ENCODE data around the gene FAM184B.

The FAM184B gene

GRCh38 chr4:17773135-17773698 is 8.2 kb downstream of the FAM184B start:
- no peak for DNase-seq (ENCODE audit: low spot score)

GRCh38 chr4:17771284-17771908 is 10.0 kb downstream of the FAM184B start:
- no peak for DNase-seq (ENCODE audit: low spot score)

DNA sequence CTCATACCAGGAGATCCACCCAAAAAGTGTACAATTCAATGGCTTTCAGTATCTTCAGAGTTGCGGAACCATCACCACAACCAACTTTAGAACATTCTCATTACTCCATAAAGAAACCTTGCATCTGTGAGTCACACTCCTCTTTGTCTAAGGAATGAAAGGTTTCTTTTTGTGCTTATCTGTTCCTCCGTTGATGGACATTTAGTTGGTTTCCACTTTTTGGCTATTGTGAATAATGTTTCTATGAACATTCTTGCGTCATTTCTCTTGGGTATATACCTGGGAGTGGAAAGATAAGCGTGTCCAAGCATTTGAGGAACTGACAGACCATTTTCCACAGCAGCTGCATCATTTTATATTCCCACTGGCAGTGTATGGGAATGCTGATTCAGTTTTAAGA is 10.6 kb downstream of the FAM184B start:
- no peak for DNase-seq (ENCODE audit: low spot score)

DNA sequence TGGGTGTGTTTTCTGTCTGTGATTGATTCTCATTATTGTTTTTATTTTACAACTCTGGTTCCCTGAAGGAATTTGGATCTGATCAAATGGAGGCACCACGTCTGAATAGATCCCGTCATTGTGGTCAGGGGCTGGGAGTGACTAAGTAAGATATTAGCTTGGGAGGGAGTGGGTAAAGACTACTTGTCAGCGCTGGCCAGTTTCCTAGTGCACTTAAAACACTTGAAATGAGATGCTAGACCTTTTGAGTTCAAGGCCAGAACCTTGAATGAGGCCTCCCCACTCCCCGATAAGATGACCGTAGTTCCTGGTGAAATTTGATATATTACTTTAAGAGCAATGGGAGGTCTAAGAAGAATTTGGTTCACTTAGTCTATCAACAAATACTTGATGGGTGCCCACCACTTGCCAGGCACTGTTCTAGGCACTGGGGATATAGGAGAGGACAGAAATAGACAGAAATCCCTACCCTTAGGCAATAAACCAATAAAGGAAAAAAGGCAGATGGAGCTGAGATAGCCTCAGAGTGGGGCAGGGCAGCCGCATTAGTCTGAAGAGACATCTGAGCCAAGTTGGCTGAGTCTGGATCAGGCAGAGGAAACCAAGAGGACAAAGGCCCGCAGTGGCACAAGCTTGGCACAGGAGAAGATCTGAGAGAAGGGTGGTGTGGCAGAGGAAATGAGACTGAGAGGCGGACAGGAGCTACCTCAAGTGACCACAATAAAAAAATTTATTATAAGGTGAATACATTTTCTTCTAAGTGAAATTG is 11.8 kb downstream of the FAM184B start:
- DNase-seq (ENCODE audit: low spot score), result no peak

DNA sequence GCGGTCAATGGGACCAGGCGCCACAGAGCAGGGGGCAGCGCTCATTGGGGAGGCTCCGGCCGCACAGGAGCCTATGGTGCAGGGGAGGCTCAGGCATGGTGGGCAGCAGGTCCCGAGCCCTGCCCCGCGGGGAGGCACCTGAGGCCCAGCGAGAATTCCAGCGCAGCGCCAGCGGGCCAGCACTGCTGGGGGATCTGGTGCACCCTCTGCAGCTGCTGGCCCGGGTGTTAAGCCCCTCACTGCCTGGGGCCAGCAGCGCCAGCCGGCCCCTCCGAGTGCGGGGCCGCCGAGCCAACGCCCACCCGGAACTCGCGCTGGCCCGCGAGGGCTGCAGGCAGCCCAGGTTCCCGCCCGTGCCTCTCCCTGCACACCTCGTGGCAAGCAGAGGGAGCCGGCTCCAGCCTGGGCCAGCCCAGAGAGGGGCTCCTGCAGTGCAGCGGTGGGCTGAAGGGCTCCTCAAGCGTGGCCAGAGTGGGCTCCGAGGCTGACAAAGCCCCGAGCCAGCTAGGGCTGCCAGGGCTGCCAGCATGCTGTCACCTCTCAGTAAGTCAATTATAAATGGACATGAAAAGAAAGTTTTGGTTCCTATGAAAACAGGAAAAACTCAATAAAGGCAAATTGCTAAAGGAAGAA is 14.5 kb downstream of the FAM184B start:
- no peak for DNase-seq (ENCODE audit: low spot score)

DNA sequence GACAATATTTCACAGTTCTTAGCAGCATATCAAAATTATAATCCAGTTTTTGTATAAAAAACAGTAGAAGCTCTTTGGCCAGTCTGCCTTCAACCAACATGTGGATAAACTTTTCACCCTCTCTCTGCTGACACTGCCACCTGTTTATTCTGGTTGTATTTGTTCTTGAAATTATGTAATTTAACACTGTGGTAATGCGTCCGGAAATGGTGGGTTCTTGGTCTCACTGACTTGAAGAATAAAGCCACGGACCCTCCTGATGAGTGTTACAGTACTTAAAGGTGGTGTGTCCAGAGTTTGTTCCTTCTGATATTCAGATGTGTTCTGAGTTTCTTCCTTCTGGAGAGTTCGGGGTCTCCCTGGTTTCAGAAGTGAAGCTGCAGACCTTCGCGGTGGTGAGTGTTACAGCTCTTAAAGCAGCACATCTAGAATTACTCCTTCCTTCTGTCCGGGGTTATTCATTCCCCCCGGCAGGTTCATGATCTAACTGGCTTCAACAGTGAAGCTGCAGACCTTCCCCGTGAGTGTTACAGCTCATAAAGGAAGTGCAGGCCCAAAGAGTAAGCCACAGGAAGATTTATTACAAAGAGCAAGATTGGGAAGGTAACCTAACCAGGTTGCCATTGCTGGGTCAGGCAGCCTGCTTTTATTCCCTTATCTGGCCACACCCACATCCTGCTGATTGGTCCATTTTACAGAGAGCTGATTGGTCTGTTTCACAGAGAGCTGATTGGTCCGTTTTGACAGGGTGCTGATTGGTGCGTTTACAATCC is 15.7 kb downstream of the FAM184B start:
- no peak for DNase-seq (ENCODE audit: low spot score)

GRCh38 chr4:17763931-17764330 is 17.5 kb downstream of the FAM184B start:
- DNase-seq (ENCODE audit: low spot score), result no peak

GRCh38 chr4:17763416-17763815 is 18.0 kb downstream of the FAM184B start:
- no peak for DNase-seq (ENCODE audit: low spot score)

DNA sequence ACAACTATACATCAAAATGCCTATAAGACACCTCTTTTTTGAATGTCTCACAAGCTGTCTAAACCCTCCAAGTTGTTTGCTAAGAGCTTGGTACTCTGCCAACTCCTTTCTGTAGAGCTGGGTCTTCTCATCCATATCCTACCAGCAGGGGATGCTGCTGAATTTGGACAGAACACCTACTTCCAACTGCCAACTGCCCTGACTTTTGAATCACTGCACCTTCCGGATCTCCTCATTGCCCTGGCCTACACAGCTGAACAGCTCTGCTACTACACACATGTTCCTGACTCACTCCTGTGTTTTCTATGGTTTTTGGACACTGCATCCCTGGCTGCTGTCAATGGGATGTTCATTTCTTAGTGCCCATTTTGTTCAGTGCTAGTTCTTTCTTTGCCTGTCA is 18.7 kb downstream of the FAM184B start:
- no peak for DNase-seq (ENCODE audit: low spot score)

DNA sequence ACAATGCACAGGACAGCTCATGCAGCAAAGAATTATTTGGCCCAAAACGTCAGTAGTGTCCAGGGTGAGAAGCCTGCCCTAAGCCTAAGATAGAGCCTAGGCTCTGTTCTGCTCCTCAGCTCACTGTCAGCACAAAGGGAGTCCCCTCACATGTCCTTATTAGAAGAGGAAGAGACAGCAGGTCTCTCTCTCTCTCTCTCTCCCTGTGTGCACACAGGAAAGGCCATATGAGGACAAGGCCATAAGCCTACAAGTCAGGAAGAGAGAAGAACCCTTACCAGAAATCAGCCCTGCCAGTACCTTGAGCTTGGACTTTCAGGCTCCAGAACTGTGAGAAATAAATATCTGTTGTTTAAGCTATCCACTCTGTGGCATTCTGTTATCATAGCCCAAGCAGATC is 20.4 kb downstream of the FAM184B start:
- DNase-seq (ENCODE audit: low spot score), result no peak

- no peak for DNase-seq (ENCODE audit: low spot score)
Observed at GRCh38 chr4:17760626-17761025, 20.8 kb downstream of the FAM184B start.

GRCh38 chr4:17758485-17758884 is 22.9 kb downstream of the FAM184B start:
- no peak for DNase-seq (ENCODE audit: low spot score)

DNA sequence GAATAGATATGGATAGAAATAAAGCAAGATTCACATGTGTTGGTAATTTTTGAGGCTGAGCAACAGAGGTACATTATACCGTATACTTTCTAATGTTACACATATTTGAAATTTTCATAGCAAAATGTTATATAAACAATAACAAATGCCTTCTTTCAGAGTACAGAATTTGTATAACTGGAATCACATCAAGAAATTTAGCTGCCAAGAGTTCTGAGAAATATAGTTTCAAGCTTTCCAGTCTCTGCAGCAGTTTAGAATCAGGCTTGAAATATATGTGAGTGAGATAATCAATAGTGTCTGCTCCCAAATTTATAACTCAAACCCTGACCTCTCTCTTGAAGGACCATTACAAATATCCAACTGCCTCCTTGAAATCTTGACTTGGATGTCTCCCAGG is 23.8 kb downstream of the FAM184B start:
- no peak for DNase-seq (ENCODE audit: low spot score)

DNA sequence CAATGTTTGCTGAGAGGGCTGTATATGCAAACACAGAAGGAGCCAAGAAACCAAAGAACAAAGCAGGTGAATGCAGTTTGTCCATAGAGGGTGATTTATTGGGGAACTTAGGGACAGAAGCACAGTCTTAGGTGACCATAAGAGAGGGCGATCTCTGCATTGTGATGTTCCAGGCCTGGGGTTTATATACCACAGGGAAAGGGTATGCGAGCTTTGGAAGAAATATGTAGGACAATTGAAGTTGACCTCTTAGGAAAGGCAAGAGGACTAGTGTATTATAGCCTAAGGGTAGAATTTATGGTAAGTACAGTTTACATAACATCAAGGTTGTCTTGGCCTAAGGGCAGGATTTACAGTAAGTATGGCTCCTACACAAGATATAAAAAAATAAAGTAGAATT is 27.8 kb downstream of the FAM184B start:
- no peak for DNase-seq (ENCODE audit: low spot score)

GRCh38 chr4:17740702-17741101 is 40.7 kb downstream of the FAM184B start:
- no peak for DNase-seq (ENCODE audit: low spot score)

DNA sequence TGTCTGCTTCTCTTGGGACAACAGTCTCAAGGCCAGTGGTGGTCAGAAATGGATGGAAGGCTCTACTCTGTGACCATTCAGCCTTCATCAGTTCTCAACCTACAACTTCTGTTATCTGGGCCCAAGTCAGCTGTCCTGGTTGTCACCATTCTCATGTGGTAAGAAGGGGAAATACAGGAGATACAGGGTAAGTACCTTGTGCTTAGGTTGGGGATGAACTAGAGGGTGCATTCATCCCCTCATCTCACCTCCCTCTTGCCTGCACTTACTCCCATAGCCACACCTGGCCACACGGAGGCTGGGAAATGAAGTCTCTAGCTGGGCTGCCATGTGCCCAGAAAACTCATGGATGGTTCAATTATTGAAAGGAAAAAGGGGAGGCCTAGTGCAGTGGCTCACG is 44.9 kb downstream of the FAM184B start:
- DNase-seq (ENCODE audit: low spot score), result no peak

- DNase-seq (ENCODE audit: low spot score), result no peak
Observed at GRCh38 chr4:17726911-17727310, 54.5 kb downstream of the FAM184B start.

- no peak for DNase-seq (ENCODE audit: low spot score)
Observed at GRCh38 chr4:17723648-17724047, 57.8 kb downstream of the FAM184B start.

DNA sequence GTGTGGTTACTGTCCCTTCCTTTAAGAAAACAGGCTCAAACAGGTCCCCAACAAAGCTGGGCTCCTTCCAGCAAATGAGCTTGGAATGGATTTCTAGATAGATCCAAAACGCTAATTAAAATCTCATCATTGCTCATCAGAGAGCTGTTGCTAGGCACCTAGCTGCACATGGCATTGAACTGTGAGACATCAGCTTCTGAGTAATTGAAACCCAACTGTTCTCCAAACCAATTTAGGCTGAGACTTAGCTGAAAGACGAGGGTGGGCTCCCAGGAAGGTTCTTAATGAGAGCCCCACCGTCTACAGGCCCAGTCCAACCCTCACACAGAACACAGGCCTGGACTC is 59.1 kb downstream of the FAM184B start:
- no peak for DNase-seq (ENCODE audit: low spot score)

DNA sequence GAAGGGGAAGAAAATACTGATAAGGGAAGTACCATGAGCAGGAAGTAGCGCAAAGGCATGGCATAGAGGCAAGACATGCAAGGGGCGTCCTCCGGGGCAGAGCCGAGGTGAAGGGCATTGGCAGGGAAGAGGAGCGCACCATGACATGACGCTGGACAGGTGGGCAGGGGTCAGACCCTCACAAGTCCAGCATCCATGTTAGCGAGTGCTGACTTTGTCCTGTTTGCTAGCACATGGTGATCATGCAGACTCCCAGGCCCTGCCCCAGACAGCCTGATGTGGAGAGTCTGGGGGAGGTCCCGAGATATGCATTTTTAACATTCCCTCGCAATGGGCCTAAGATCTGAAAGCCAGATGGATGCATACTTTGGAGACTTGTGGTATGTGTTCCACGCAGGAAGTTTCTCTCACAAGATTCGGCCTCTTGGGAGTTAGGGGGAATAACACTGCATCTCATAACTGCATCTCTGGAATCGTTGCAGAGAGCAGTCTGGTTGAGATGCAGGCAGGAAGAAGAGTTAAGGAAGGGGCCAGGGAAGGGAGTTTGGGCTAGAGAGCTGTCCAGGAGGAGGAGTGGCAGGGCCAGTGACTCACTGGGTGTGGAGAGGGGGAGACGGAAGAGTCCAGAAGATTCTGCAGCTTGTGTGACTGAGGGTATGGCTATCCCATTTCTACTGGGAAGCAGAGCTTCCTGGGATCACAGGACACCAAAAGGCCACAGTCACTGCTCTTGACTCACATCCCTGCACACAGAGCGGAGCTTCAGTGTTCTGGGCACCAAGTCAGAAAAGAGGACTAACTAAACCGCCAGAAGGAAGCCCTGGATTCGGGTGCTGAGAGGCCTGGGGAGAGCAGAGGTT is 59.7 kb downstream of the FAM184B start:
- no peak for DNase-seq (ENCODE audit: low spot score)

DNA sequence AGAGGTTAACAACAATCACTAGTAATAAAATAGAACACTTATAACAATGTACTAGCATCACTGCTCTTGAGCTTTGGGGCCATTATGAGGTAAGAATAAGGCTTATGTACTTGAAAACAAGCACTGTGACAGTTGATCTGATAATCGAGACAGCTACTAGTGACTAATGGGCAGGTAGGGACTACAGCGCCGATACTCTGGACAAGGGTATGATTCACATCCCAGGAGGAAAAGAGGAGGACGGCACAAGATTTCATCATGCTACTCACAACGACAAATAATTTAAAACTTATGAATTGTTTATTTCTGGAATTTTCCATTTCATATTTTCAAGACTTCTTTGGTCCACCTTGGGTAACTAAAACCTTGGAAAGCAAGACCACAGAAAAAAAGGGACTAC is 62.3 kb downstream of the FAM184B start:
- no peak for DNase-seq (ENCODE audit: low spot score)

DNA sequence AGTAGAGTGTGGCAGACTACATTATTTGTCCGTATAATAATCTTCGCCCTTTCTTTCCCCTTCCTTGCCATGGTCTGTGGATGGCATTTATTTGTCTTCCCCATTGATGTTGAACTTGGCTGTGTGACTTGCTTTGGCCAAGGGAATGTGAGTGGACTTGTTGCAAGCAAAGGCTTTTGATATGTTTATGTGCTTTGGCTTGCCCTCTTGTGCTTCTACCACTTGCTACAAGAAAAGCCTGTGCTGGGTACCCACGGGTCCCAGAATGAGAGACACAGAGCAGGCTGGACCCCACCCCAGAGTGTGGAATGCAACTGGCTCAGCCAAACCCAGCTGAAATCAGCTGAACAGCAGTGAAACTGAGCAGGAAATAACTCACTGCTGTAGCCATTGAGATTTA is 63.0 kb downstream of the FAM184B start:
- DNase-seq (ENCODE audit: low spot score), result no peak

Measured in CD4-positive, alpha-beta T cell treated with Interleukin-15 for 4 hours (primary cell).